ENCODE measurements around the gene ANK3. TPM values are rescaled to one million over a fixed set of nuclear protein-coding genes. Genes with fewer than 3 reads are reported as not detected.
A peak's percentile ranks its signal among the peaks of the same experiment; 100 is the strongest.

Gene ANK3
- total RNA-seq, 4 donors from 2014 or later, result 86.3 to 224 (median 139) TPM

GRCh38 chr10:60396766-60397165 is 7.1 kb upstream of the ANK3 start:
- no peak for DNase-seq (ENCODE audit: low spot score in 2 of 2)
- H3K4me1 ChIP-seq, result peaks cover 0 to 8% (median 0%) of the 10 kb centered on the region in 4 donors
- H3K27me3 ChIP-seq, result no peaks in the 10 kb centered on the region
- no peaks in the 10 kb centered on the region for H3K36me3 ChIP-seq
- H3K4me3 ChIP-seq, result no peak overlapping the region
- WGBS, 2 donors, result 96% methylated on average over 3 of the region's 3 CpGs
- H3K9me3 ChIP-seq, result no peaks in the 10 kb centered on the region
- TF ChIP-seq CTCF (IDR thresholded peaks at IDR 0.05) (no peak), POLR2A (IDR thresholded peaks at IDR 0.05) (no peak)
- no peak overlapping the region for H3K27ac ChIP-seq

GRCh38 chr10:60395711-60396110 is 6.0 kb upstream of the ANK3 start:
- Histone ChIP-seq H3K9me3 (no peaks in the 10 kb centered on the region), H3K4me3 (no peak overlapping the region), H3K36me3 (no peaks in the 10 kb centered on the region), H3K27ac (no peak overlapping the region), H3K4me1 (peaks cover 0 to 8% (median 0%) of the 10 kb centered on the region in 4 donors), H3K27me3 (no peaks in the 10 kb centered on the region)
- 94 to 98% methylated on average over 7 of the region's 7 CpGs for WGBS, 2 donors
- TF ChIP-seq POLR2A (IDR thresholded peaks at IDR 0.05) (no peak), CTCF (IDR thresholded peaks at IDR 0.05) (no peak), EP300 (IDR thresholded peaks at IDR 0.05) (no peak)
- DNase-seq (ENCODE audit: low spot score in 2 of 2), result no peak

GRCh38 chr10:60394446-60394845 is 4.8 kb upstream of the ANK3 start:
- no peak for DNase-seq (ENCODE audit: low spot score in 2 of 2)
- no peaks in the 10 kb centered on the region for H3K36me3 ChIP-seq
- H3K4me1 ChIP-seq, result peaks cover 0 to 8% (median 0%) of the 10 kb centered on the region in 4 donors
- no peak overlapping the region for H3K27ac ChIP-seq
- WGBS, 2 donors, result 79 to 90% methylated on average over 2 of the region's 2 CpGs
- TF ChIP-seq CTCF (IDR thresholded peaks at IDR 0.05) (no peak), EP300 (IDR thresholded peaks at IDR 0.05) (no peak)
- no peaks in the 10 kb centered on the region for H3K9me3 ChIP-seq
- H3K27me3 ChIP-seq, result no peaks in the 10 kb centered on the region
- H3K4me3 ChIP-seq, result no peak overlapping the region

- H3K4me3 ChIP-seq, result no peak overlapping the region
- no peaks in the 10 kb centered on the region for H3K27me3 ChIP-seq
- H3K27ac ChIP-seq, result peak overlapping the region in 2 of 4 donors; percentile 48 to 72
- no peak for DNase-seq (ENCODE audit: low spot score in 2 of 2)
- no peaks in the 10 kb centered on the region for H3K9me3 ChIP-seq
- H3K36me3 ChIP-seq, result no peaks in the 10 kb centered on the region
- TF ChIP-seq POLR2A (IDR thresholded peaks at IDR 0.05), result no peak
- no peak for TF ChIP-seq CTCF (IDR thresholded peaks at IDR 0.05)
- no peak for TF ChIP-seq EP300 (IDR thresholded peaks at IDR 0.05)
- WGBS, 2 donors, result 43 to 49% methylated on average over 3 of the region's 3 CpGs
- H3K4me1 ChIP-seq, result peaks cover 0 to 23% (median under 1%) of the 10 kb centered on the region in 4 donors
These were observed 550 bp upstream of the ANK3 start for GRCh38 chr10:60390224-60390626.

- 41 to 50% methylated on average over 7 of the region's 7 CpGs for WGBS, 2 donors
- DNase-seq (ENCODE audit: low spot score in 2 of 2), result no peak
- Histone ChIP-seq H3K27me3 (no peaks in the 10 kb centered on the region), H3K4me1 (peaks cover 0 to 33% (median 5%) of the 10 kb centered on the region in 4 donors), H3K9me3 (no peaks in the 10 kb centered on the region), H3K27ac (peak overlapping the region; percentile 7 to 72 (median 39)), H3K4me3 (no peak overlapping the region), H3K36me3 (no peaks in the 10 kb centered on the region)
- TF ChIP-seq EP300 (IDR thresholded peaks at IDR 0.05) (peak in 1 of 2 donors; percentile 52), CTCF (IDR thresholded peaks at IDR 0.05) (no peak)
These were observed 870 bp downstream of the ANK3 start for GRCh38 chr10:60388709-60389301.

Data from tibial nerve (tissue), 4 donors.